Hepatic stellate cell (primary cell): ENCODE data around the gene RPL14.

Experiments used
- DNase-seq: peaks from one replicate; pipeline ENCODE4 v3.0.0; 2011; ENCODE audit warnings: low spot score

Gene RPL14

DNA sequence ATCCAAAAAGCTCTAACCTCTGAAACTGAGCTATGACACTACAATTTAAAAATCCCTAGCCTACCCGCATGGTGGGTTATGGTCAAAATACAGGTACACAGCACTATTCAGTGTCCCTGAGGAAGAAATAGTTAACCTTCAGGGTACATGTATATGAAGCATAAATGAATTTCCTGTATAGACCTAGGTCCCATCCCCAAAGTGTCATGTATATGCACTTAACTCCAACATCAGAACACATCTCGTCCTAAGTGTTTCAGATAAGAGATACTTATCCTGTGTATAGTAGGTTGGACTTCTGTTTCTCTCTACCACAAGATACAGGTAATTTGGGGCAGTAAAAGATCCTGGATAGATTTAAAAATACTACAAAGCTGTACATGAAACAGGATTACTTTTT lies 6.4 kb downstream of the RPL14 start:
- no peak for DNase-seq

DNA sequence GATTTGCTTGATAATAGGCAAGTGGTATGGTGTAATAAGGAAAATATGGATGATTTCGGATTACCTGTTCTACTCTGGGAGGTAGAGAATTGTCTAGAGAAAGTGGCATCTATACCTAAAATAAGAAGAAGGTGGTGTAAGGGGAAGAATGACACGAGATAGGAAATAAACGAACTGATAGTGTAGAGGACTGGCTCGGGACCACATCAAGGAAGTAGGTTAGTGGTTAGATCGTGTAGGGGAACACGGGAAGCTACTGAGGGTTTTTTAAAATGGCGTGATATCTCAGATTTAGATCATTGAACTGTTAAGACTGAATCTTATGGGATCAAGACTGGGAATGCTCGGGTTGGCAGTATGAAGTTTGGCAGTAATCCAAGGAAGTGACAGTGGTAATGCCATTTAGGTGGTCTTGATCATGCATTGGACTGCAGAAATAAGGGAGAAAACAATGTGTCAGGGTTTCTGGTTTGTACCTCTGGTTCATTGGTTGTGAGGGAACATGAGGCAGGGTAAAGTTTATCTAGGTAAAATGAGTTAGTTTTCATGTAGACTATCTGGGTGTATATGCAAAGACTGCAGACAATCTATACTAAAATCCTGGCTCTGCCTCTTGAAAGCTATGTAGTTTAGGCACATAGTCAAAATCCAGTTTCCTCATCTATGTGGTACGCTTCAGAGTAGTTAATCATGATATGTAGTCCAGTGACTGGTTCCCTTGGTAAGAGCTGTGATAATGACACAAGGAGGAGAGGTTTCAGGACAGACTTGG lies 7.4 kb downstream of the RPL14 start:
- DNase-seq = no peak

DNA sequence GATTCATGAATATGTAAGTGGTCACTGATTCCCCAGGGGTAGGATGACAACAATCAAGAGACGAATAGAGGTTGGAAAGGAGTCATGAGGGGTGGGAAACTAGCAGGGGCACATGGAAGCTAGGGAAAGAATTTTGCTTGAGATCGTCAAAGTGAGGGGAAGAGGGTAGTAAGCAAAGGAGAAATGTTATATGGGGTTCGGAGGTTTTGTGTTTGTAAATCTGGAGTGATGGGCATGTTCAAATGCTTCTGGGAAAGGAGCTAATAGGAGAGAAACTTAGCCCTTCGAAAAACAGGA lies 7.9 kb downstream of the RPL14 start:
- DNase-seq = no peak

DNA sequence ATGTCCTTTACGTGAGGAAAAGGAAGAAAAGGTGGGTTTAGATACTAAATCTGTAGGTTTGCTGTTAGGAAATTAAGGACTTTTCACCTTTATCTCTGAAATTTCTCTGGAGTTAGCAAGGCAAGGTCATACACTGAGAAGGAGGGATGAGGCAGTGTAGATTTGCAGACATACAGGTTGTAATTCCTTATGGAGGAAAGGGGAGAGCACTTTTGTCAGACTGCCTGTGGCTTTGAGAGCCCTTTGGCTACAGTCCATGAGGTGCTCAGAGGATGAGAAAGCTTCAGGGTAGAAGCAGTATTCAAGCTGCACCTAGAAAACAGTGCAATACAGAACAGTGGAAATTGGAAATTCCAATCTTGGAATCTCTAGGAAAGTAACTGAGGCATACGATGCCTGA lies 8.3 kb downstream of the RPL14 start:
- DNase-seq = no peak

DNA sequence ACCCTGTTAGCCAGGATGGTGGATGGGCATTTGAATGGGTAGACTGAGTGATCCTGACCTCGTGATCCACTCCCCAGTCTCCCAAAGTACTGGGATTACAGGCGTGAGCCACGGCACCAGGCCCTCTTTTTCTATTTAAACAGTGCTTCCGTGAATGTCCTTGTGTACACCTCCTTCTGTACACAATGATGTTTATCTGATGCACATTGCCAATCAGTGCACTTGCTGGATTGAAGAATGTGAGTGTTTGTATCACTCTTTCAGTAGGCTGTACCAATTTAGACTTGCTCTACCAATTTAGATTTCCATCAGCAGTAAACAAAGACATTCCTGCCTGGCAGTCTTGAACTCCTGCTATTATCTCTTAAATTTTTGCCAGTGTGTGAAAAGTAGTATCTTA lies 10.9 kb downstream of the RPL14 start:
- no peak for DNase-seq

DNA sequence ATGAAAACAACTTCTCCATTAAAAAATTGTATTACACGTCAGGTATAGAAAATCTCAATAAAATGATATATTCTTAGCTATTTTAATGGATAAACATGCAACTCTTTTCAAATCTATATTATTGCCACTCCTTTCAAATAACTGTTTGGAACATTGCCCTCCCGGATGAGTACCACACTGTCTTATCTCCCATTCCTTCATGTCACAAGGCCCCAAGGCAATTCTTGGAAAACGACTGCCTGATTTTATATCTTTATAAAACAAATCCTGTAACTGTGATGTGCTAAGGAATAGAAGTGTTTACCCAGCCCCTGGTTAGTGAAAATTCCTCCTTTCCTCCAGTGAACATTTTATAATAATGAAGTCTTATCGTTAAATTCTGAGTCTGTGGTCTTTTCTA lies 13.6 kb downstream of the RPL14 start:
- DNase-seq = no peak

DNA sequence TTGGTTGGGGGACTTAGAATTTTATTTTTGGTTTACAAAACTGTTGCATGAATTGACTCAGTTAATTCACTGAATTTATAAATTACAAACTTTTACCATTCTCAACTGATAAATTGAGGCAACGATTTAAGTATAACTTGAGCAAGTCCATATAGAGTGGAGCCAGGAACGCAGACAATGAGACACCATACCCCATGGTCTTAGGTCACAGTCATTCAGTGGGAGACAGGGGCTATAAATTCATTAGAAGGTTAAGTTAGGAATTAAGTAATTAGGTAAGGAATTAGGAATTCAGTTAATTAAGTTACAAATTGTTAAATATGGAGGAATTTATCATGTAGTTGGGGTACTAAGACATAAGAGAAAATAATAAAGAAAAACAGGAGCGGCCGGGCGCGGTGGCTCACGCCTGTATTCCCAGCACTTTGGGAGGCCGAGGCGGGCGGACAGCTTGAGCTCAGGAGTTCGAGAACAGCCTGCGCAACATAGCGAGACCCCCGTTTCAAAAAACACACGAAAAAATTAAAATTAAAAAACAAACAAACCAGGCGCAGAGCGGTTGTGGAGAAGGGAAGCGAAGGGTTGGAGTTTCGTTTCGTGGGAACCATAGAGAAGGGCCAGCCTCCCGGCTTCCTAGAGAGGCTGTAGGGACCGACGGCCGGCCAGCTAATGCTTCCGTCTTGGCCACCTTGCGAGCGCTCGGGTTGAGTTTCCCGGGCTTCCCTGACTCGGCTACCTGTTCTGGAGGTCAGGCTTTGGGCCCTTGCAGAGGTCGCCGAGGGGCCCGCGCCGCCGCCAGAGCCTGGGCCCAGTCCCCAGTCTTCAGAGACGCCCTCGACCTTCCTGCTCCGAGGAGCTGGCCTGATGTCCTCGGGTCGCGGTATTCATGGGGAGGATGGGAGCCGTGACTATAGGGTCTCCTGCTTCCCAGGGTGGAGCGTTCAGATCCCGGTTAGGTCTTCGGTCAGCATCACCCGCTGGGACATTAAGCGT lies 19.6 kb downstream of the RPL14 start, which contains the start of gene ZNF619:
Gene ZNF619 (plus strand): TSS at position 645 of the 993 bp plus-strand sequence. CDS start 858 bp downstream, outside the sequence.
- DNase-seq = peak; percentile 80

DNA sequence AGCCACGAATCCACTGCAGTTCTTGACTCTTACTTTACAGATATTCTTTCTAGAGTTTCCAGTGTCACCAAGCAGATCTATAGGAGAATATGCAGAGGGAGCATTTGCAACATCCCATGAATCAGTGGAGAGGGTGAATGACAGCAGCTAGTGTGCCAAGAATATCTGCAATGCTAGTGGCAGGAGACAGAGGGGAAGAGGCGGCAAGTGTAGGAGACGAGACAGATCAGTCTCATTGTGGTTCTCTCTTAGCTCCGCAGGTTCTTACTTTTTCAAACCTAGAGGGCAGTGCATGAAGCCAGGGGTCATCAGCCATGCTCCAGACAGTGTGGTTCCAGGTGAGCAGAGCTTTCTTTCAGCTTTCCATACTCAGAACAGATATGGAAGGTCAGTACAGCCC lies 20.5 kb downstream of the RPL14 start:
- DNase-seq = peak; percentile 30

DNA sequence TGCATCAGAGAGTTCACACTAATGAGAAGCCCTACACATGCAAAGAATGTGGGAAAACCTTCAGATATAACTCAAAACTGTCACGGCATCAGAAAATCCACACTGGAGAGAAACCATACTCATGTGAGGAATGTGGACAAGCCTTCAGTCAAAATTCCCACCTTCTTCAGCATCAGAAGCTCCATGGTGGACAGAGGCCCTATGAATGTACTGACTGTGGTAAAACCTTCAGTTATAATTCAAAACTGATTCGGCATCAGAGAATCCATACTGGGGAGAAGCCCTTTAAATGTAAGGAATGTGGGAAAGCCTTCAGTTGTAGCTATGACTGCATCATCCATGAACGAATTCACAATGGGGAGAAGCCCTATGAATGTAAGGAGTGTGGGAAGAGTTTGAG lies 30.0 kb downstream of the RPL14 start:
- no peak for DNase-seq

DNA sequence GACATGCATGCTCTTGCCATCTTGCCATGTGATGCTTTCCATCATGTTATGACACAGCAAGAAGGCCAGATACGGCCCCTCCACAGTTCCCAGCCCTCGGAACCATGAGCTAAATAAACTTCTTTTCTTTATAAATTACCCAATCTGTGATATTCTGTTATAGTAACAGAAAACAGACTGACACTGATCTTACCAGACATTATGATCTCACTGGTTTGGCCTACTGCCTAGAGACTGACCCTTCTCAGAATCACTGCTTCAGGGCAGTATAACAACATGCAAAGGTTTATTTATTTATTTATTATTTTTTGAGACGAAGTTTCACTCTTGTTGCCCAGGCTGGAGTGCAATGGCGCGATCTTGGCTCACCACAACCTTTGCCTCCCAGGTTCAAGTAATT lies 33.8 kb downstream of the RPL14 start:
- no peak for DNase-seq

DNA sequence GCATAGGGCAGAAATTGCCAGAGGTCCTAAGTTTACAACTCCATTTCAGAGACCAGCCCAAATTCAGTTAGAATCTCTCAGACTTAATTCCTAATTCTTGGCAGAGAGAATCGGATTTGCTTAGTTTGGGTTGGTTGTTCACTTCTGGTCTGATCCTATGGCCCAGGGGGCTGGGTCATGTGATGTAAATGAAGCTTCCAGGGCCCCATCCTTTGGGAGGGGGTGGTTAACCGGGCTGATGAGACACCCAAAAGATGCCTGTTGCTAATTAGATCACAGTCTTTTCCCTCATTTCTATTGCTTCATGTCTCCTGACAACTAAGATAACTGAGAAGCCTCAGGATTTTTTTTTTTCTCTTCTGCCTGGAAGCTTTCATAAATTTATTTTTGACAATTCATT lies 37.6 kb downstream of the RPL14 start:
- no peak for DNase-seq

DNA sequence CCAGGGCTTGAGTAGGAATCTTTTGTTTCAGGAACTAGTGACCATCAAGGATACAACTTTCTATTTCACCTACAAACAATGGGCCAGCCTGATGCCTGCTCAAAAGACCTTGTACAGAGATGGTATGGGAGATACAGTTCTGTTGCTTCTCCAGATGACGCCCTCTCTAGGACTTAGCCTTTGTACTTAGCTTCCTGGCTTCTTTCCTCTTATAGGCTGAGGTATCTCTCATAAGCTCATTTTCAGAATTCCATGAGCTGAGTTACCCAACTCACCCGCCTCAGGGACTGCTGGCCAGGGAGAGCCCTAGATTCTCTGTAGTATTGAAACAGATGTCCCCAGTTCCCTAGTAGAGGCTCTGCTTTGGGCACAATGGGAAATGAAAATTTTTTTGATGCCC lies 40.1 kb downstream of the RPL14 start:
- DNase-seq = no peak

DNA sequence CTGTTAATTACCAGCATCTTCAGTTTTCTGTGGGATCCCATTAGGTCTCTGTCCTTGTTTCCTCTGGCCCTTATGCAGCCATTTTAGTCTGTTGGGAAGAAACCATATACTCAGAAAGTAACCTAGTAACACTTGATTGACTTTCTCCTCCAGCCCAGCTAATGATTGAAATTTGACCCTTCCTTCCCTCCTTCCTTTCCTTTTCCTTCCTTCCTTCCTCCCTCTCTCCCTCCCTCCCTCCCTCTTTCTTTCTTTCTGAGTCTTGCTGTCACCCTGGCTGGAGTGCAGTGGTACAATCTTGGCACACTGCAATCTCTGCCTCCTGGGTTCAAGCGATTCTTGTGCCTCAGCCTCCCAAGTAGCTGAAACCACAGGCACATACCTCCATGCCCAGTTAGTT lies 42.8 kb downstream of the RPL14 start:
- DNase-seq = no peak

DNA sequence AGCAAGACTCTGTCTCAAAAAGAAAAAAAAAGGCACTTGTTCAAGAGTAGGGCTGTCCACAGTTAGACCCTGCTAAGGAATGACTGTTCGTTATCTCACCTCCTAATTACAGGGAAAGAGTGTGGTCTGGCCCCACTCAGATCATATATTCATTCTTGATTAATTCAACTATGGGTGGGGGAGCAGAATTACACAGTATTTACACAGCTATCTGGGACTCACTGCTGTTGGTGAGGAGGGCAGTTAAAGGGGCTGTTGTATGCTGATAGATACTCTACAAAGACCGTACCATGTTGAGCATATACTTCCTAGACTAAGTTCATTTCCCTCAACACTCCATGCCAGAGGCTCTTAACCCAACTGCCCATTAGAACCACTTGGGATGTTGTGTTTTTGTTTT lies 44.9 kb downstream of the RPL14 start:
- no peak for DNase-seq

DNA sequence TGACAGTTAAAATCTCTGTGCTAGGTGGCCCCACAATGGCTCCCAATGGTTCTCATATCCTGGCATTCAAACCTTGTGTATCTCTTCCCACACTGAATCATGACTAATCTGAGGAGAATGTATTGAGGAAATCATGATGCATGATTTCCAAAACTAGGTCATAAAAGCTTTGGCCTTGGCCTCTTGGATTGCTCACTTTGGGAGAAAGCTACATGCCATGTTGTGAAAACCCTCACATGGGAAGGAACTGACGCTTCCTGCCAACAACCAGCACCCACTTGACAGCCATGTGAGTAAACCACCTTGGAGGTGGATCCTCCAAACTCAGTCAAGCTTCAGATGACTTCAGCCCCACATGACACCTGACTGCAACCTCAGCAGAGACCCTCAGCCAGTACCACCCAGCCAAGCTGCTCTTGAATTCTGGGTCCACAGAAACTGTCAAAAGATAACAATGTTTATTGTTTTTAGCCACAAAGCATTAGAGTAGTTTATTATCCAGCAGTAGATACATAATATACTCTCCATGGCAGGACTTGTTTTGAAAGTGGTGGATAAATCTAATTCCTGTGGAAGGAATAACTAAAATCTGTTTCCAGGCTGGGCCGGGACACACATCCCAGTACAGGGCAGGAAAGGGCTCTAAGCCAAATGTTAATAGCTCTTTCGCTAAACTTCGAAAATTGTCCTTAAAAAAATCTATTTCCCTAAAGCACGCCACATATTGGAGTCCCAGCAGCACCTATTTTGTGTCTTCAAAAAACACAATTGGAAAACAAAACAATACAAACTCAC lies 47.7 kb downstream of the RPL14 start:
- peak; percentile 75 for DNase-seq

DNA sequence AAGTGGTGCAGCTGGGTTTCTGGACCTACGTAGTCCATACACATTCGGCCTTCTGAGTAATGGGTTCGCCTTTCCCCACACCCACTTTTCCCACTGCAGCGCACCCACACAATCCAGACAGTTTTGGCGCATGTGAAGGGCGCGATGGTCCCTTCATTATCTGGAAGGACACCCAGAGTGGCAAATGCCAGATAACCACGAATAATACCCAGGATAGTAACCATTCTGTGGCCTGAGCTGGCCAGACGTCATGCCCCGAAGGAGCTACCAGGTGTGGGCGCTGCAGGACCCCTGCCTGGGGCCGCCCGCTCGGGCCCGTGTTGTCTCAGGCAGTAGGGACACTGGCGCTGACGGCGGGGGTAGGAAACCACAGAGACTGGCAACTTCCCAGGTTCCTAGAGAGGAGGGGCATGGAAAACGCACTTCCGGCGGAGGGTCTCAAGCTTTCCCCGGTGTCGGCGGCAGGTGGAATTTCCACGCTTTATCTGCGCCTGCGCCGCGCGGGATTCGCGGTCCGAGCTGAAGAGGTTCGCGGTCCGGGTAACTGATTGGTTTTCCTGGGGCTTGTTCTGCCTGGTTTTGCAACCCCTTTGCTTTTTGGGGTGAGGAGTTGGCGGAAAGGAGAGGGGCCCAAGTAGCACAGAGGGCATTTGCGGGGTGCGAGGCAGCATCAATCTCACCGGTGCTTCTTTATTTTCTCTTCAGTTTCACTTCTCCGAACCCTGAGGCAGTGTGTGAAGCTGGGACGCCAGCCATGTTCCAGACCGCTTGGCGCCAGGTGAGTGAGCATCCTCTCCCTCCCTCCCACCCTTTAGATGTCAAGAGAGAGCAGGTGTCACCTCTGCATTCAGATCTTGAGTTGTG lies 48.7 kb downstream of the RPL14 start, which contains the start of gene ZNF620:
Gene ZNF620 (plus strand): TSS at position 441 of the 864 bp plus-strand sequence. CDS start 314 bp downstream, at position 755.
- peak; percentile 31 for DNase-seq

DNA sequence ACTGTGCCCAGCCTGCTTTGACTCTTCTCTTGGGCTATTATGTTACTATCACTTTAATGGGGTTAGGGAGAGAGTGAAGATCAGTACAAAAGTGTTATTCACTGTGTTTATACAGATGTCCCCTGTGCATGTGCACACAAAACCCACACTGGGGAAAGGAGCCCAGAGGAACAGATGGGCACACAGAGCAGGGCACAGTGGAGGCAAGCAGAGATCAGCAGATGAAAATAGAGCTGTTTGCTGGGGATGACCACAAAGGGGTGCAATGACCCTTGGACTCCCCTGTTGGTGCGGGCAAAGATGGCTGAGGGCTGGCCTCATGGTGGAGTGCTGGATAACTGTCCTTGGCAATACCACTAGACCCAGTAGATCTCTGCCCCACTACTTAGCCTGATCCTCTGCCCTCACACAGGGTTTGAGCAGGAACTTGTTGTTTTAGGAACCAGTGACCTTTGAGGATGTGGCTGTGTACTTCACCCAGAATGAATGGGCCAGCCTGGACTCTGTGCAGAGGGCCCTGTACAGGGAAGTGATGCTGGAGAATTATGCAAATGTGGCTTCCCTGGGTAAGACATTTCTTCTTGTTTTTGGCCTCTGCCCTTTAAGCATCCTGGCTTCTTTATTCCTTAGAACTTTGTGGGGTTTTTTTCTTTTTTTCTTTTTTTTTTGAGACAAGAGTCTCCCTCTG lies 54.0 kb downstream of the RPL14 start:
- DNase-seq = no peak

DNA sequence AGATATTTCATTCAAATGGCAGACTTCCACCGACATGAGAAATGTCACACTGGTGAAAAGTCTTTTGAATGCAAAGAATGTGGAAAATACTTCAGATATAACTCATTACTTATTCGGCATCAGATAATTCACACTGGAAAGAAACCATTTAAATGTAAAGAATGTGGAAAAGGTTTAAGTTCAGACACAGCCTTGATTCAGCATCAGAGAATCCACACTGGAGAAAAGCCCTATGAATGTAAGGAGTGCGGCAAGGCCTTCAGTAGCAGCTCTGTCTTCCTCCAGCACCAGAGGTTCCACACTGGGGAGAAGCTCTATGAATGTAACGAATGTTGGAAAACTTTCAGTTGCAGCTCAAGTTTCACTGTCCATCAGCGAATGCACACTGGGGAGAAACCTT lies 59.1 kb downstream of the RPL14 start:
- DNase-seq = no peak

DNA sequence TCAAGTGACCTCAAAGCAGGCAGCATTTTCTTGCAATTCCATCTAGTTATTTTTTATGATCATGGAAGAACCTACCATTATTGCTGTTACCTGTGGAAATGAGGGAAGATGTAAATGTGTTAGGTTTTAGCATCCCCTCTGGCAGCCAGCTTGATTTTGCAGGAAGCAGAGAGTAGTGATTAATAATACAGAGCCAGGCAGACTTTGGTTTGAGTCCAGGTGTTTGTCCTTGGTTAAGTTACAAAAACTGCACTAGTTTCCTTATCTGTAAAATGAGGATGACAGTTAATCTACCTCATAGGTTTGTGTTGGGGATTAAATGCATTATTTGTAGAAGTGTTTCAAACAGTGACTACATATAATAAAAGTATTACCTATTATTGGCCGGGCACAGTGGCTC lies 60.9 kb downstream of the RPL14 start:
- DNase-seq = no peak
